ENCODE data around the gene CDYL. TPM values are rescaled to one million over a fixed set of nuclear protein-coding genes. Genes with fewer than 3 reads are reported as not detected.

Gene CDYL
- total RNA-seq, 2 donors from 2014 or later = 55.1 to 58.2 TPM

GRCh38 chr6:4809999-4810918, 34.1 kb downstream of the CDYL start:
- no peaks in the 10 kb centered on the region for H3K9me3 ChIP-seq (ENCODE audit: control insufficient read depth, low read length)
- H3K9me3 Mint-ChIP-seq = no peaks in the 10 kb centered on the region
- H3K4me3 ChIP-seq (ENCODE audit: low read length) = no peak overlapping the region
- no peak overlapping the region for H3K27ac Mint-ChIP-seq
- H3K36me3 ChIP-seq (ENCODE audit: control insufficient read depth, insufficient read depth, low read length) = peaks cover 12% of the 10 kb centered on the region
- no peak overlapping the region for H3K27ac ChIP-seq (ENCODE audit: low read depth, low read length)
- no peak overlapping the region for H3K4me3 Mint-ChIP-seq
- H3K27me3 Mint-ChIP-seq (ENCODE audit: insufficient read depth) = no peaks in the 10 kb centered on the region
- H3K36me3 Mint-ChIP-seq (ENCODE audit: low read depth) = peaks cover 6% of the 10 kb centered on the region
- H3K9ac ChIP-seq (ENCODE audit: extremely low read depth, low read length, poor library complexity, severe bottlenecking) = no peak overlapping the region
- H3K4me1 ChIP-seq (ENCODE audit: control insufficient read depth, insufficient read depth, low read length) = peaks cover 7% of the 10 kb centered on the region
- DNase-seq = no peak
- H3K27me3 ChIP-seq (ENCODE audit: control insufficient read depth, insufficient read depth, low read length, poor library complexity, severe bottlenecking) = no peaks in the 10 kb centered on the region
- peaks cover 15% of the 10 kb centered on the region for H3K4me1 Mint-ChIP-seq
- TF ChIP-seq CTCF (conservative IDR thresholded peaks at IDR 0.05) = no peak
- WGBS, 2 experiments (ENCODE audit: insufficient coverage in 1 of 2, insufficient read length in 1 of 2) = 95 to 100% methylated on average over 2 to 4 of the region's 5 CpGs

GRCh38 chr6:4812068-4812467, 35.9 kb downstream of the CDYL start:
- Histone ChIP-seq H3K27me3 (ENCODE audit: control insufficient read depth, insufficient read depth, low read length, poor library complexity, severe bottlenecking) (no peaks in the 10 kb centered on the region), H3K27ac (ENCODE audit: low read depth, low read length) (no peak overlapping the region), H3K4me1 (ENCODE audit: control insufficient read depth, insufficient read depth, low read length) (no peaks in the 10 kb centered on the region), H3K9me3 (ENCODE audit: control insufficient read depth, low read length) (no peaks in the 10 kb centered on the region), H3K36me3 (ENCODE audit: control insufficient read depth, insufficient read depth, low read length) (peaks cover 4% of the 10 kb centered on the region), H3K4me3 (ENCODE audit: low read length) (no peak overlapping the region), H3K9ac (ENCODE audit: extremely low read depth, low read length, poor library complexity, severe bottlenecking) (no peak overlapping the region)
- Mint-ChIP-seq H3K4me3 (no peak overlapping the region), H3K9me3 (no peaks in the 10 kb centered on the region), H3K4me1 (peaks cover 2% of the 10 kb centered on the region), H3K36me3 (ENCODE audit: low read depth) (peaks cover 5% of the 10 kb centered on the region), H3K27me3 (ENCODE audit: insufficient read depth) (no peaks in the 10 kb centered on the region), H3K27ac (no peak overlapping the region)
- no peak for DNase-seq
- 95 to 100% methylated on average over 1 to 4 of the region's 4 CpGs for WGBS, 2 experiments (ENCODE audit: insufficient coverage in 1 of 2, insufficient read length in 1 of 2)
- no peak for TF ChIP-seq CTCF (conservative IDR thresholded peaks at IDR 0.05)

DNA sequence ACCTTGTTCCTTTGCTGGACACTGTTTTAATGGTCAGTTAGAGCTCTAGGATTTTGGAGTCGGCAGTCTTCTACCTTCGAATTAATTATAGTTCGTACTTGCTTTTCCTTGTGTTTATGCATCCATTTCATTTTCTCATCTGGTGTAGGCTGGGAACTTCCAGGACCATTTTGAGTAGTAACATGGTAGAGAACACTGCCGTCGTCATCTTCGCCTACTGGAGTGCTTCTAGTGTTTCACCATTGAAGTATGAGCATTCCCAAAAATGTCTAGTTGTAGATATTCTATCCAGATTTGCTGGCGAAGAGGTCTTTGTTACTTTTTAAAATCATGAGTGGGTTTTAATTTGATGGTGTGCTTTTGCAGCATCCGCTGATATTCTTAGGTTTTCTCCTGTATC, 36.9 kb downstream of the CDYL start:
- Mint-ChIP-seq H3K36me3 (ENCODE audit: low read depth) (peaks cover 5% of the 10 kb centered on the region), H3K27me3 (ENCODE audit: insufficient read depth) (no peaks in the 10 kb centered on the region), H3K9me3 (no peaks in the 10 kb centered on the region), H3K4me3 (no peak overlapping the region), H3K4me1 (peaks cover 5% of the 10 kb centered on the region), H3K27ac (no peak overlapping the region)
- Histone ChIP-seq H3K27ac (ENCODE audit: low read depth, low read length) (no peak overlapping the region), H3K9me3 (ENCODE audit: control insufficient read depth, low read length) (no peaks in the 10 kb centered on the region), H3K9ac (ENCODE audit: extremely low read depth, low read length, poor library complexity, severe bottlenecking) (no peak overlapping the region), H3K36me3 (ENCODE audit: control insufficient read depth, insufficient read depth, low read length) (peaks cover 4% of the 10 kb centered on the region), H3K27me3 (ENCODE audit: control insufficient read depth, insufficient read depth, low read length, poor library complexity, severe bottlenecking) (no peaks in the 10 kb centered on the region), H3K4me1 (ENCODE audit: control insufficient read depth, insufficient read depth, low read length) (no peaks in the 10 kb centered on the region), H3K4me3 (ENCODE audit: low read length) (no peak overlapping the region)
- WGBS, 2 experiments (ENCODE audit: insufficient coverage in 1 of 2, insufficient read length in 1 of 2) = 96 to 100% methylated on average over 4 to 8 of the region's 8 CpGs
- TF ChIP-seq CTCF (conservative IDR thresholded peaks at IDR 0.05) = no peak
- no peak for DNase-seq

Data from endodermal cell (in vitro differentiated cells).